CD4-positive, alpha-beta T cell treated with Interleukin-15 for 4 hours (primary cell): ENCODE measurements around the gene NEK6.

Source experiments
- DNase-seq: peaks from one replicate; pipeline ENCODE4 v3.0.0-alpha.2; 2020; ENCODE audit warnings: low spot score

The NEK6 gene

GRCh38 chr9:124354346-124355038 is 96.7 kb downstream of the NEK6 start:
- no peak for DNase-seq

GRCh38 chr9:124355039-124355940 is 97.5 kb downstream of the NEK6 start:
- DNase-seq = no peak

- no peak for DNase-seq
Observed at GRCh38 chr9:124355941-124356744, 98.4 kb downstream of the NEK6 start.

GRCh38 chr9:124356745-124357390 is 99.1 kb downstream of the NEK6 start:
- no peak for DNase-seq

GRCh38 chr9:124357721-124358361 is 100.1 kb downstream of the NEK6 start:
- no peak for DNase-seq

- no peak for DNase-seq
Observed at GRCh38 chr9:124358631-124359030, 100.9 kb downstream of the NEK6 start.

GRCh38 chr9:124359426-124359825 is 101.7 kb downstream of the NEK6 start:
- DNase-seq = no peak

GRCh38 chr9:124359855-124360678 is 102.3 kb downstream of the NEK6 start:
- DNase-seq = no peak

GRCh38 chr9:124361128-124361527 is 103.4 kb downstream of the NEK6 start:
- no peak for DNase-seq

- DNase-seq = no peak
Observed at GRCh38 chr9:124363326-124364096, 105.8 kb downstream of the NEK6 start.

GRCh38 chr9:124364141-124364540 is 106.4 kb downstream of the NEK6 start:
- DNase-seq = no peak

GRCh38 chr9:124365036-124365435 is 107.3 kb downstream of the NEK6 start:
- no peak for DNase-seq

GRCh38 chr9:124366476-124367220 is 108.9 kb downstream of the NEK6 start:
- no peak for DNase-seq

GRCh38 chr9:124368692-124369091 is 110.9 kb downstream of the NEK6 start:
- DNase-seq = no peak

- DNase-seq = no peak
Observed at GRCh38 chr9:124369231-124369797, 111.6 kb downstream of the NEK6 start.

GRCh38 chr9:124370896-124371582 is 113.3 kb downstream of the NEK6 start:
- no peak for DNase-seq

GRCh38 chr9:124372038-124372437 is 114.3 kb downstream of the NEK6 start:
- DNase-seq = no peak

GRCh38 chr9:124373386-124373785 is 115.6 kb downstream of the NEK6 start:
- no peak for DNase-seq
